ENCODE results near the gene FLOT2.

FLOT2 gene

DNA sequence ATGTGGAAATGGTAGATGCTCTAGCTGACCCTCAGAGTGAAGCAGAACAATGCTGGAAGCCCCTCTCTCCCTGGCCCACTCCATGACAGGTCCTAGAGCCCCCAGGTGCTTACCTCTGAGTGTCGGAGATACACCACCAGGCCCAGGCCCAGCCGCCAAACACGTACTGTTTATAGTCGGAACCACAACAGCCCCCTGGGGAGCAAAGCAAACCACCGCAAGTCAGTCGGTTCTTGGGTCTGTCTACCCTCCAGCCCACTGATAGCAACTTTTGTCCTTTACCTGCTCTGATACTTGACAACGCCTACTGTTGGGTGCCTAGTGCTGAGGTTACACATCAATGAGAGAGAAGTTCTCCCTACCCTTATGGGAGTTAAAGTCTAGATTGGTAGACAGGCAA lies 8.7 kb downstream of the FLOT2 start:
- DNase-seq, result no peak
- no peak overlapping the region for H3K4me3 ChIP-seq (ENCODE audit: low read depth, low read length)
- no peak for TF ChIP-seq CTCF (IDR thresholded peaks at IDR 0.05; ENCODE audit: low read depth, low read length, missing control alignments)
- H3K27ac ChIP-seq, result no peak overlapping the region
- H3K27me3 ChIP-seq (replicated peaks), result no peaks in the 10 kb centered on the region
- peaks cover 2% of the 10 kb centered on the region for H3K36me3 ChIP-seq (replicated peaks)
- in situ Hi-C loops (cut with HindIII; ENCODE audit: low pct_ligation_motif_present, low sequenced_read_pairs), result no loop called here

DNA sequence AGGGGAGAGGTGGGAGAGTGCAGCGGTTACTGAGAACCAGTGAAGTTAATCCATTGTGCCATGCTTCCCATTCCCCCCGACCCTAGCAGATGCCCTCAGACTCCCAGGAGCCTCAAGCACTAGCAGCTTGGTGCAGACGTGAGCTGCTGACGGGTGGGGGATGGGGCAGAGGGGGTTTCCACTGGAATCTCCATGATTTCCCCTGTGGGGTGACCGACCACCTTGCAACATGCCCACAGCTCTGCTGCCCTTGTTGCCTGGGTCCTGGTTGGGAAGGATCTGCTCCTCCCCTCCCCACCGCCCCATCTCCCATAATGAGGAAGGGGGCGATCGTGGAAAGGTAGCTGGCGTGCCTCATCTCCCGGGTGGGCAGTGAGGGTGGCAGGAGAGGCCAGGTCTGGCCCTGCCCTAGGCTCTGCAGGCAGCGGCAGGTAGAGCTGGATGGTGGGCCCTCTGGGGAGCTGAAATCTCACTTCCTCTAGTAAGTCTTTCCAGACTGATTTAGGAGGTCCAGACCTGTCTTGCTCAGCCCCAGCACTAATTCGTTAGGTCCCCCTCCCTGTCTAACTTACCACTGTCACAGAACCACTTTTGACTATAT lies 9.6 kb downstream of the FLOT2 start:
- peaks cover 2% of the 10 kb centered on the region for H3K36me3 ChIP-seq (replicated peaks)
- no peak overlapping the region for H3K4me3 ChIP-seq (ENCODE audit: low read depth, low read length)
- H3K27ac ChIP-seq, result no peak overlapping the region
- DNase-seq, result no peak
- TF ChIP-seq CTCF (IDR thresholded peaks at IDR 0.05; ENCODE audit: low read depth, low read length, missing control alignments), result no peak
- in situ Hi-C loops (cut with HindIII; ENCODE audit: low pct_ligation_motif_present, low sequenced_read_pairs), result no loop called here
- no peaks in the 10 kb centered on the region for H3K27me3 ChIP-seq (replicated peaks)

DNA sequence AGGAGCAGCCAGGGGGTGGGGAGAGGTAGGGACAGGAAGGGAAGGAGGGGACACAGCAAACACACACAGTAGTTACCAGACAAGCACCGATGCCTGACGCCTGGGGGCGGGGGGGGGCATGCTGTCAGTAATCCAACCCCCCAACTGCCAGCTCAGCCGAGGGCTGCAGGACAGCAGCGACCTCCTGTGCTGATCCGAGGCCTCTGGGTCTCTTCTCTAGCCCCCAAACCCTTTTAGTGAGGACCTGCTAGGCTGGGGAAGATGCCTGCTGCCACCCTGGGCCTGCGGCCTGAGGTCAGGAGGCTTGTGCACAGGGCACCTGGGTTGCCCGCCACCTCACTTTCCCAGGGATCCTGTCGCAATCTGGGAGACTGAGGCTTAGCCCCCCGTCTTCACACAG lies 11.6 kb downstream of the FLOT2 start:
- Histone ChIP-seq H3K27ac (no peak overlapping the region), H3K4me3 (ENCODE audit: low read depth, low read length) (no peak overlapping the region), H3K27me3 (replicated peaks) (no peaks in the 10 kb centered on the region), H3K36me3 (replicated peaks) (peaks cover 15% of the 10 kb centered on the region)
- in situ Hi-C loops (cut with HindIII; ENCODE audit: low pct_ligation_motif_present, low sequenced_read_pairs), result no loop called here
- no peak for TF ChIP-seq CTCF (IDR thresholded peaks at IDR 0.05; ENCODE audit: low read depth, low read length, missing control alignments)
- DNase-seq, result no peak

DNA sequence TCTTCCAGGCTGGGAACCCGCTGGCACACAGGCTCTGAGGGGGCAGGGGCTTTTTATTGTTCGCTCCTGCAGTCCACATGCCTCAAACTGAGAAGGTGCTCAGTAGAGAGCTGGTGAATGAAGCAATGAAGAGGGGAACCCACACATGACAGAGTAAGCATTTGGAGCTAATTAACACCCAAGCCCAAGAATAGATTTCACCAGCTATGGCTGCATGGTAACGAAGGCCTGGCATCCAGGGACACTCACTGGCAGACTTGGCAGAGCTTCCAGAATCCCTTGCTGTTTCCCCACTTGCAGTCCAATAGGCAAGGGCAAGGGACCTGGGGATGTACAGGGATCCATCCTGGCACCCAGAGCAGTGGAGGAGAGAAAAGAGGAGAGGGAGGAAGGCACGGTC lies 12.2 kb downstream of the FLOT2 start:
- peaks cover 19% of the 10 kb centered on the region for H3K36me3 ChIP-seq (replicated peaks)
- H3K4me3 ChIP-seq (ENCODE audit: low read depth, low read length), result no peak overlapping the region
- no peak for TF ChIP-seq CTCF (IDR thresholded peaks at IDR 0.05; ENCODE audit: low read depth, low read length, missing control alignments)
- in situ Hi-C loops (cut with HindIII; ENCODE audit: low pct_ligation_motif_present, low sequenced_read_pairs), result no loop called here
- H3K27me3 ChIP-seq (replicated peaks), result no peaks in the 10 kb centered on the region
- no peak overlapping the region for H3K27ac ChIP-seq
- DNase-seq, result no peak

DNA sequence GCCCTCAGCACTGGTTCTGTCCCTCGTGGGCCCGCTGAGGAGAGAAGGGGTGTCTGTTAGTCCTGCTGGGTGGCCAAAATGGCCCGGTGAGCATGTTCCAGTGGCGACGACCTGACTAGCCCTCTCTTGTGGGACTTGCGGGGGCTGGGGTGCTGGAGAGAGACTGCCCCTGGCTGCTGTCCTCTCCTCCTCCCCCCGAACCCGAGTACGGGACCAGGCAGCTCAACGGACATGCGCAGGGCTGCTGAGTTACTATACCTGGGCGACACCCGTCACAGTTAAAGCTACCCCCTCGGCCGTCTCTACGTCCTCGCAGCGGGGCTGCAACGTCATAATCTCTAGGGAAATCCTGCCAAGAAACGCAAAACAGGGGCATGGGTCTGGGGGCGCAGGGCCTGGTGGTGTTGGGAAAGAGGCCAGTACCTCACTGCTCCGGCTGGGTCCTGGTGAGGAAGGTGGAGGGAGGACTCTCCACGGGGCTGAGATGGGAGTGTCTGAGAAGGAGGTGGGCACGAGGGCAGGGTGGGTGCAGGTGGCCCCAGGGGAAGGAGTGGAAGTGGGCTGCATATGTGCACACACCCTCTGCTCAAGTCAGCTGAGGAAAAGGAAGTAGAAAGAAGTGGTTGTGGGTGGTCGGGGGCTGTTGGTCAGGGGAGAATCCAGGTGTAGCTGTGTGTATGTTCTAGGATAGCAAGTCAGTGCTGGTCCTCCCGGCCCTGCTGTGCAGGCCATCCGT lies 13.4 kb downstream of the FLOT2 start:
- Histone ChIP-seq H3K4me3 (ENCODE audit: low read depth, low read length) (no peak overlapping the region), H3K27ac (no peak overlapping the region), H3K27me3 (replicated peaks) (no peaks in the 10 kb centered on the region), H3K36me3 (replicated peaks) (peaks cover 25% of the 10 kb centered on the region)
- no peak for TF ChIP-seq CTCF (IDR thresholded peaks at IDR 0.05; ENCODE audit: low read depth, low read length, missing control alignments)
- DNase-seq, result no peak
- in situ Hi-C loops (cut with HindIII; ENCODE audit: low pct_ligation_motif_present, low sequenced_read_pairs), result no loop called here
